B cell (primary cell): Measurements from ENCODE around the gene CBLN3.

Experiments
- CTCF ChIP-seq: fragments of 200-600 bp; IDR thresholded peaks from one replicate; pipeline ENCODE4 v1.8.0; 2022; ENCODE audit warnings: antibody characterized with exemption, mild to moderate bottlenecking
- EZH2 ChIP-seq: IDR thresholded peaks from 2 replicates; pipeline ENCODE4 v1.6.1; 2012; ENCODE audit warnings: borderline replicate concordance, low read depth, mild to moderate bottlenecking, moderate library complexity, low read length; ENCODE audit not compliant: insufficient read depth, poor library complexity, severe bottlenecking

GRCh38 chr14:24415421-24416253, 13.8 kb downstream of the CBLN3 start:
- TF ChIP-seq CTCF, result no peak
- no peak for TF ChIP-seq EZH2
